PFSK-1 (cell line): Measurements from ENCODE around the gene FIBP.

ENCODE experiments used
- SIN3A ChIP-seq: IDR thresholded peaks from 2 replicates; pipeline ENCODE4 v1.6.1; 2012; ENCODE audit warnings: mild to moderate bottlenecking, low read length, moderate library complexity, borderline replicate concordance; ENCODE audit not compliant: insufficient read depth
- TF ChIP-seq, protein P1 (sequence below), 2 experiments: IDR thresholded peaks; 2 replicates each; pipeline versions ENCODE4 v1.6.1 to v1.8.0; 2011 to 2012; ENCODE audit warnings: low read depth in 2 of 2, low read length in 2 of 2, control low read depth in 1 of 2, inconsistent platforms in 1 of 2, mild to moderate bottlenecking in 1 of 2, moderate library complexity in 1 of 2; ENCODE audit not compliant: insufficient read depth in 1 of 2

DNA sequence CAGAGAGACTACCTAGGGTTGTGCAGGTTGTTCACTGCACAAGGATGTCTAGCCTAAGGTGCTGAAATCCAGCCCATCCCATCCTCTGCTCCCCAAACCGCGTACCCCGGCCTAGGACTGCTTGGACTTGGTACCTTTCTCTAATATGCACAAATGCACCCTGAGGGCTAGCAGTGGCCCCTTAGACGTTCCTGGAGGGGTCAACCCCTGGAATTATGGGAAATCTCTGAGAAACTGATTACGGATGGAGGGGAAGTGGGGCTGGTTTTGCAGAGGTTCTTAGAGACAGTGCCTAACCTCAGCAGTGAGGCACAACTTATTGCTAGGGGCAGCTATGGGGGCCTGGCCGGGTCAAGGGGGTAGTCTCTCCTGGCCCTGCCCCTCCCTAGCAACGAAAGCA, 28.1 kb upstream of the FIBP start:
- TF ChIP-seq SIN3A: no peak
- TF ChIP-seq, protein P1, sequence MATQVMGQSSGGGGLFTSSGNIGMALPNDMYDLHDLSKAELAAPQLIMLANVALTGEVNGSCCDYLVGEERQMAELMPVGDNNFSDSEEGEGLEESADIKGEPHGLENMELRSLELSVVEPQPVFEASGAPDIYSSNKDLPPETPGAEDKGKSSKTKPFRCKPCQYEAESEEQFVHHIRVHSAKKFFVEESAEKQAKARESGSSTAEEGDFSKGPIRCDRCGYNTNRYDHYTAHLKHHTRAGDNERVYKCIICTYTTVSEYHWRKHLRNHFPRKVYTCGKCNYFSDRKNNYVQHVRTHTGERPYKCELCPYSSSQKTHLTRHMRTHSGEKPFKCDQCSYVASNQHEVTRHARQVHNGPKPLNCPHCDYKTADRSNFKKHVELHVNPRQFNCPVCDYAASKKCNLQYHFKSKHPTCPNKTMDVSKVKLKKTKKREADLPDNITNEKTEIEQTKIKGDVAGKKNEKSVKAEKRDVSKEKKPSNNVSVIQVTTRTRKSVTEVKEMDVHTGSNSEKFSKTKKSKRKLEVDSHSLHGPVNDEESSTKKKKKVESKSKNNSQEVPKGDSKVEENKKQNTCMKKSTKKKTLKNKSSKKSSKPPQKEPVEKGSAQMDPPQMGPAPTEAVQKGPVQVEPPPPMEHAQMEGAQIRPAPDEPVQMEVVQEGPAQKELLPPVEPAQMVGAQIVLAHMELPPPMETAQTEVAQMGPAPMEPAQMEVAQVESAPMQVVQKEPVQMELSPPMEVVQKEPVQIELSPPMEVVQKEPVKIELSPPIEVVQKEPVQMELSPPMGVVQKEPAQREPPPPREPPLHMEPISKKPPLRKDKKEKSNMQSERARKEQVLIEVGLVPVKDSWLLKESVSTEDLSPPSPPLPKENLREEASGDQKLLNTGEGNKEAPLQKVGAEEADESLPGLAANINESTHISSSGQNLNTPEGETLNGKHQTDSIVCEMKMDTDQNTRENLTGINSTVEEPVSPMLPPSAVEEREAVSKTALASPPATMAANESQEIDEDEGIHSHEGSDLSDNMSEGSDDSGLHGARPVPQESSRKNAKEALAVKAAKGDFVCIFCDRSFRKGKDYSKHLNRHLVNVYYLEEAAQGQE (IDR thresholded peaks at IDR 0.05; ENCODE audit: insufficient read depth in 1 of 2, low read depth in 2 of 2, low read length in 2 of 2): no peak
